ENCODE results near the gene MAF.

The MAF gene

GRCh38 chr16:79618041-79618691 is 17.6 kb upstream of the MAF start:
- no peak overlapping the region for H3K27ac ChIP-seq
- DNase-seq (ENCODE audit: low read depth, low spot score) = no peak

DNA sequence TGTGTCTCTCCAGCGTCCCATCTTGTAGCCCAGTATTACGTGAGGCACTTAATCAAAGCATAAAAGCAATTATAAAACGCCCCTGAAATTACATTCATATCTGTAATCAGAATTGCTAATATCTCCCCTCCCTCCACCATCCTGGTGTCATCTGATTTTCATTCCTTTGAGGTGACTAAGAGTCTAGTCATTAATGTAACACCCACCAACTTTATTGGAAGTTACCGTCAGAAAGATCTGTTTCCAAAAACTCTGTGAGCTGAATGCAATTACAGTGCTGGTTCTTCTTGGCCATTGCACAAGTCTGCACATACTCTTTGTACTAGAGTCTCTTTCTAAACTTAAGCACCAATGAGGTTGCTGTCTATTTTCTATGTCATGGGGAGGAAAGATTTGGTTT is 12.5 kb upstream of the MAF start:
- no peak for DNase-seq (ENCODE audit: low read depth, low spot score)
- H3K27ac ChIP-seq = peak overlapping the region; percentile 59

DNA sequence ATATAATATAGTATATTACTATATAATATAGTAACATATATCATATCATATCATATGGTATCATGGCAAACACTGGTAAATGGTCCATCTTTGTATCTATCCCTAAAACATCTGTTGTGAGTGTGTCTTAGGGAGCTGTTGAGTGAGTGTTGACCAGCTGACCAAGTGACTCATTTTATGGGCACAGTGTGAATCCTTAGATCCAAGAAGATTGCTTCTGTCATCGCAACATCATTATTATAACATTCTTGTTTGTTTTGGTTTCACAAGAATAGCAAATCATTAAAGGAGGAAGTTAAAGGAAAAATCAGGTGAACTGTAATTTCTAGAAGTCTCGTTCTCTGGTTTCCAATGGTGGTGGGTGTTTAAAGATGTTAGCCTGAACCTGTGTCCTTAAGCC is 11.7 kb upstream of the MAF start:
- peak; percentile 63 for DNase-seq (ENCODE audit: low read depth, low spot score)
- peak overlapping the region; percentile 59 for H3K27ac ChIP-seq

DNA sequence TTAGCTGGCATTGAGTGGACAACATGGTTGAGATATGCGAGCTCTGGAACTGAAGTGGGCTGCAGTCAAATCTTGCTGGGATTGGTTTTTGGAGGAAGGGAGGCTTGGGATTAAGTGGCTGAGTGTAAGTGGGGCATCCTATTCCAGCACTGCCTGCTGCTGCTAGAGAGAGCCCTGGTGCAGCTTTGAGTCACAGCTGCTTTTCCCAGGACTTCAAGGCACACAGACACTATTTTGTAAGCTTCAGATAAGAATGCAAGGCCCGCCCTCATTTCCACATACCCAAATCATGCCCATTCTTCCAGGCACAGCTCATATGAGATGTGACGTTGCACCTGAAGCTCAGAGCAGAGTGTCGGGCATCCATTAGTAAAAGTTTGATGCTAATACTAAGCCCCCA is 10.2 kb upstream of the MAF start:
- H3K27ac ChIP-seq = no peak overlapping the region
- no peak for DNase-seq (ENCODE audit: low read depth, low spot score)

- no peak for DNase-seq (ENCODE audit: low read depth, low spot score)
- no peak overlapping the region for H3K27ac ChIP-seq
Observed at GRCh38 chr16:79609861-79610260, 9.3 kb upstream of the MAF start.

DNA sequence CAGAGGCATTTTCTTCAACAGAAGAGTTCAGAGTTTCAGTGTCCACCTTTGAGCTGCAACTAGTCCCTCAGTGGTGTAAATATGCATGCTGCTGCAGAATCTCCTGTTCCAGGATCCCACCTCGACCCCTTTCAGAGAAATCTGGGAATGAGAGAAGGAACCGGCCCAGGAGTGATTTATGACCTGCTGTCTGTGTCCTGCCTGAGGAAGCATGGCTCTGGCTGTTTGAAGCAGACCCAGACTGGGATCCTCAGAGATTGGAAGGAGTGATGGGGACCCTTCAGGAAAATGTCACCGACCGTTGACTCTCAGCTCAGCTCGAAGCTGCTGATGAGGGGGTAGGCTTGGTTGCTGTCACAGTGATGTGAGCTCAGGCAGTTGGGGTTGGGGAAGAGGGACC is 8.4 kb upstream of the MAF start:
- DNase-seq (ENCODE audit: low read depth, low spot score) = no peak
- no peak overlapping the region for H3K27ac ChIP-seq

GRCh38 chr16:79607587-79607986 is 7.0 kb upstream of the MAF start:
- no peak for DNase-seq (ENCODE audit: low read depth, low spot score)
- no peak overlapping the region for H3K27ac ChIP-seq

DNA sequence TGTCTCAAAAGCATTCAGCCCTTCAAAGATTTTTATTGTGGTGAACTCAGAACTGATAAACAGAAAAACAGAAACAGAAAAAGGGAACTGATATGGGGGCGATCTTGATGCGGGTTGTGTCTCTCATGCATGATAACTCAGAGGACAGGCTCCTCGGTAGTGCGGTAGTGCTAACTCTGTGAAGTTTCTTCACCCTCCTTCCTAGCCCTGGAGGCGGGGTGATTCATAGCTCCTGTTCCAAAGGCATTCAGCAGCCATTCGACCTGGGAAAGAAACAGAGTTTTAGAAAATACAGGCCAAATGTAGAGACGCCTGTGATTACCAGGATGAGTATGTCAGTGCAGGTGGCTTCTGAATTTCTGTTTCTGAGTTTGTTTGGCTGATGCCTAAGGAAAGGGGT is 5.5 kb upstream of the MAF start:
- DNase-seq (ENCODE audit: low read depth, low spot score) = no peak
- H3K27ac ChIP-seq = peak overlapping the region; percentile 30

GRCh38 chr16:79603055-79603454 is 2.5 kb upstream of the MAF start:
- no peak overlapping the region for H3K27ac ChIP-seq
- DNase-seq (ENCODE audit: low read depth, low spot score) = no peak

GRCh38 chr16:79602628-79603014 is 2.1 kb upstream of the MAF start:
- DNase-seq (ENCODE audit: low read depth, low spot score) = no peak
- H3K27ac ChIP-seq = no peak overlapping the region

DNA sequence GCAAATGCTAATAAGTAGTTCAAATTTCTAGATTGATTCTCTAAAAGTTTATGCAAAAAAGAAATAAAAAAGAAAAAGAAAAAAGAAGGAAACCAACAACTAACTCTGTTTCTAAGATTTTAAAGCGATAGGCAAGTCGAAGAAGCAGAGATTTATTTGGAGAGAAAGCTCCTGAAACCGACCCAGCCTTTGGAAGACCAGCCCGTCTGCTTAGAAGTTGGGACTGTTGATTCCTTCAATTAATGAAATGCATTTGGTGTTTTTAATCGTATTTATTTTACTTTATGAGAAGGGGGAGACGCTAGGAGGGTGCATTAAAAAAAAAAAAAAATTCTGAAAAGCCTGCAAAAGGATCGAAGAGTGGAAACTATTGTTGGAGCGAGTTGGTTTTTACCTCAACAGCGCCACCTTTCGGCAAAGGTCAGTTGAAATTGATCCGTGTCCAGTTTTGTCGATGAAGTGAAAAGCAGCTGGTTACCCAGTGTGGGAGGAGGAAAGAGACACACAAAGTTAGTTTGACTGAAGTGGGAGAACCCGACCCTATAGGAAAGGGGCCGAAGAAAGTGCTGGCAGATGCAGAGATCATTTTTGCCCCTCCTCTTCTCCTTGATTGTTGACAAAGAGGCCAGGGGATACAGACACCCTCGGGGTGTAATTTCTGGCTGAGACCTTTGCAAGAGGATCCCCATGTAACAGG is 1.5 kb upstream of the MAF start:
- no peak for DNase-seq (ENCODE audit: low read depth, low spot score)
- peak overlapping the region; percentile 89 for H3K27ac ChIP-seq

DNA sequence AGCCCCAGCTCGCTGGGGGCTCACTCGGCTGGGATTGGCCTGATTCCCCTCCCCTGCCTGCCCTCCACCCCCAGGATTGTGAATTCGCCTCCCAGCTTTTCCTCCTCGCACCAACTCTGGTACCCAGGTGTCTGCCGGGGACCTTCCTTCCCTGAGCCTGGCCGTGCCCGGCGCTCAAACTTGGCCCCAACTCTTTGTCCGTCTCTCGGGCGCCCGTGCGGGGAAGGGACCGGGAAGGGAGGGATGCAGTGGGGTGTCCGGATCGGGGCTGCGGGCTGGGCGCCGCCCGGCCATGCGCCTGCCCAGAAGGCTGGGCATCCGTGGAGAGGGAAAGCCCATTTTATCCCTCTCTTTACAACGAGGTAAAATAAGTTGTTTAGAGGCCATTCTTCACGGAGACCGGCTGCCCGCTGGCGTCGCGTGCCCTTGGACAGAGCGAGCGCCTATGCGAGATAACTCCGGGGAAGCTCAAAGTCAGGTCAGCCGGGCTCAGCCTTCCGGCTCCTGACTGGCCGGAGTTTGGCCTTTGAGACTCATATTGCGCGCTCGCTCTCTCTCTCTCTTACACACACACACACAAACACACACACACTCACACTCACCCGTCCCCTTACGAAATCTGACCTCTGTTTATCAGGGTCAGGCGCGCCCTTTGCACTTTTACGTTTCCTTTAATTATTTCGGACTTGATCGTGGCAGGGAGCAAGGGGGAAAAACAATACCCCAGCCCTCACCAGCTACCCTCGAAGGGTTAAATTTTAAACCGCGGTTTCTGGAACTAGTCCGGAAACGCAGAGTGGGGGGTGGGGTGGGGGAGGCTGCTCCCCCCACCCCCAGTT is 774 bp upstream of the MAF start:
- no peak for DNase-seq (ENCODE audit: low read depth, low spot score)
- peak overlapping the region; percentile 89 for H3K27ac ChIP-seq

DNA sequence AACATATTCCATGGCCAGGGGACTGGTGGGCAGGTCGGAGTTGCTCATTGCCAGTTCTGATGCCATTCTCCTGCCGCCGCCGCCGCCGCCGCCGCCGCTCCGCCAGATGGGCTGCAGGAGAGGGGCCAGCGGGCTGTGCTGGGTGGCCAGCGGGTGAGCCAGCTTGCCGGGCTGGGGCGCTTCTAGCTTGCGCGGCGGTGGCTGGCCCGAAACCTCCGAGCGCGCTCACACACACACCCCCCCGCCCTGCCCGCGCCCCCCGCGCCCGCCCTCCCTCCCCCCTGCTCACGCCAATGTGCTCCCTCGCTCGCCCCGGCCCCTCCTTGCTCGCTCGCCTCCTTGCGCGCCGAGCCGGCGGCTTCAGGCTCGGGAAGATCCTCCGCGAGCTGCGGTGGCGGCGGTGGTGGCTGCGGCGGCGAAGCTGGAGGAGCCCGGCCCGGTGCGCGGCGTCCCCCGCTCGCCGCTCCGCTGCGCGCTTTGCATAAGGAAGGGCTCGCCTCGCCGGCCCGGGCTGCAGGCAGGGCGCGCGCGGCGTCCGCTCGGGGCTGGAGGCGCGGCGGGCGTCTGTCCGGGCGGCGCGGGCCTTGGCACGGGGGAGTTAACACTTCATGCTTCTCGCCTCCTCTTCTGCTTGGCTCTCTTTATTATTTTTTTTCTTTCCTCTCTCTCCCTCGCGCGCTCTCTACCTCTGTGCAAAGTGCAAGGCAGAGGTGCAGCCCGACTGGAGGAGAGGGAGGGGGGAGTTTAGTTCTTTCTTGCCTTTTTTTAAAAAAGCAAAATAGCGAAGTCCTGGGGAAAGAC is 500 bp downstream of the MAF start:
- peak overlapping the region; percentile 89 for H3K27ac ChIP-seq
- DNase-seq (ENCODE audit: low read depth, low spot score) = no peak

GRCh38 chr16:79599256-79599836 is 1.2 kb downstream of the MAF start:
- peak overlapping the region; percentile 89 for H3K27ac ChIP-seq
- DNase-seq (ENCODE audit: low read depth, low spot score) = no peak

DNA sequence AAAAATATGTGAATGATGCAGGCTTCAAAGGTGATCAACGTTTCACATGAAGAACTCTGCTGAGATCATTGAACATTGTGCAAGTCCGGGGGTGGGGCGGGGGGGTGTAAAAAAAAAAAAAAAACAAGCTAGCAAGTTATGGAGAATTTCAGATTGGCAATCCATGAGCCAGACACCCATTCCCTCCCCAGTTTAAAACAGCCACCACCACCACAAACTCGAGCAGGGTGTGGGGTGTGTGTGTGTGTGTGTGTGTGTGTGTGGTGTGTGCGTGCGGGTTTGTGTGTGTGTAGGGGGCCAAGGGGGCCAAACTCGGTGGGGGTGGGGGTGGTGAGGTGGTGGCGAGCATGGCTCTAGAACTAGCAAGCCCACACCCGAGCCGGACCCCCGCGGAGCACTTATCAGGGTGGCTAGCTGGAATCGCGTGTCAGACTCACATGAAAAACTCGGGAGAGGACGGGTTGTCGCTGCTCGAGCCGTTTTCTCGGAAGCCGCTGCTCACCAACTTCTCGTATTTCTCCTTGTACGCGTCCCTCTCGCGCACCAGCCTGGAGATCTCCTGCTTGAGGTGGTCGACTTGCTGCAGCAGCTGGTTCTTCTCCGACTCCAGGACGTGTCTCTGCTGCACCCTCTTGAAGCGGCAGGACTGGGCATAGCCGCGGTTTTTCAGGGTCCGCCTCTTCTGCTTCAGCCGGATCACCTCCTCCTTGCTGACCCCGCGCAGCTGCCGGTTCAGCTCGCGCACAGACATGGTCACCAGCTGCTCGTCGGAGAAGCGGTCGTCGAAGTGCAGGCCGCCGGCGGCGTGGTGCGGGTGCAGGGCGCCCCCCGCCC is 2.0 kb downstream of the MAF start:
- no peak overlapping the region for H3K27ac ChIP-seq
- DNase-seq (ENCODE audit: low read depth, low spot score) = no peak

- no peak overlapping the region for H3K27ac ChIP-seq
- DNase-seq (ENCODE audit: low read depth, low spot score) = no peak
Observed at GRCh38 chr16:79598063-79598347, 2.5 kb downstream of the MAF start.

GRCh38 chr16:79597277-79598062 is 3.1 kb downstream of the MAF start:
- H3K27ac ChIP-seq = no peak overlapping the region
- no peak for DNase-seq (ENCODE audit: low read depth, low spot score)

DNA sequence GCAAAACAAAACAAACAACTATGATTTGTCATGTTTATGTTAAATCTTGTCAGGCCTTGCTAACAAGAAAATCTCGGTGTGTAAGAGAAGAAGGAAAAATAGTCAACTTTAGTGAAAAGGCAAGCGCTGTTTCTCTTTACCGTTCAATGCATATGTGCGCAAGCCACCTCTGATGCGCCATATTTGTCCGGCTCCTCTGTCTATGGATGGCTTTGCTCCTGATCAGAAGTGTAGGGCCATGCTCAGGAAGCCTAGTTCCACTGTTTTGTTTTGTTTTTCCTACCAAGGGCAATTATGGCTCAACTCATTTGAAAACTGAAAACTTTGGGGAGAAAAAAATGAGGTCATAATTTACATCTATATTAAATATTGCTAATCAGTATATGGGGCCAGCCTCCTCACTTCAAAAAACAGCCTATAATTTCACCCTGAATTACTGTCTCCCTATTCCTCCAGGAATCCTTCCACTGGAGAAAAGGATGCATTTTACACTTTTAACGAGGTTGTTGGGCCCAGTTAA is 4.5 kb downstream of the MAF start:
- H3K27ac ChIP-seq = no peak overlapping the region
- no peak for DNase-seq (ENCODE audit: low read depth, low spot score)

GRCh38 chr16:79595231-79595641 is 5.3 kb downstream of the MAF start:
- DNase-seq (ENCODE audit: low read depth, low spot score) = no peak
- H3K27ac ChIP-seq = no peak overlapping the region

Measured in epithelial cell of prostate (primary cell).